GM19023 (cell line): ENCODE results near the gene SELENOO.

Experiments
- ATAC-seq: cut with Tn5 transposase; IDR thresholded peaks from one replicate; pipeline ENCODE4 v1.9.1; 2021; ENCODE audit warnings: mild to moderate bottlenecking, moderate library complexity; ENCODE audit not compliant: unreplicated experiment

Gene SELENOO

GRCh38 chr22:50264946-50265669 is 64.3 kb downstream of the SELENOO start:
- ATAC-seq, result no peak

- no peak for ATAC-seq
These were observed 66.2 kb downstream of the SELENOO start for GRCh38 chr22:50266994-50267393.
